Right lobe of liver (tissue), 6 donors: ENCODE data around the gene MXI1. TPM values are rescaled to one million over a fixed set of nuclear protein-coding genes. Genes with fewer than 3 reads are reported as not detected.
A peak's percentile ranks its signal among the peaks of the same experiment; 100 is the strongest.
"Not testable (repeated sequence)": the region's sequence is repeated elsewhere in the genome, so short reads cannot be mapped to it uniquely, and the experiment has no call there.

Experiments used
- ATAC-seq, 4 donors: fragments of 200-7000 bp; cut with Tn5 transposase; one replicate each; pipeline ENCODE4 v1.9.1; 2020; ENCODE audit warnings: mild to moderate bottlenecking in 4 of 4, moderate library complexity in 4 of 4
- DNase-seq, 3 donors: peaks; one replicate each; pipeline ENCODE4 v3.0.0-alpha.2; 2020
- H3K27ac ChIP-seq, 3 donors: fragments of 200-600 bp; one replicate each; pipeline ENCODE4 v1.8.0; 2022
- H3K27me3 ChIP-seq, 2 donors: fragments of 200-600 bp; one replicate each; pipeline ENCODE4 v1.8.0; 2022
- H3K36me3 ChIP-seq, 4 donors: fragments of 200-600 bp; sonication (generic) in 1 of 4; one replicate each; pipeline versions ENCODE4 v1.5.1 to v1.8.0; 2017 to 2022; ENCODE audit warnings: control low read depth in 1 of 4
- H3K4me1 ChIP-seq, 4 donors: fragments of 200-600 bp; sonication (generic) in 1 of 4; one replicate each; pipeline versions ENCODE4 v1.5.1 to v1.8.0; 2017 to 2022; ENCODE audit warnings: control low read depth in 1 of 4
- H3K4me3 ChIP-seq, 3 donors: fragments of 200-600 bp; one replicate each; pipeline ENCODE4 v1.8.0; 2022
- H3K9me3 ChIP-seq, 4 donors: fragments of 200-600 bp; sonication (generic) in 1 of 4; one replicate each; pipeline versions ENCODE4 v1.5.1 to v1.8.0; 2017 to 2022; ENCODE audit warnings: control low read depth in 1 of 4
- POLR2A ChIP-seq: fragments of 450-650 bp; IDR thresholded peaks from one replicate; pipeline ENCODE4 v1.6.1; 2017; ENCODE audit warnings: antibody characterized with exemption, mild to moderate bottlenecking
- WGBS: methylation state at CpG from one replicate; pipeline ENCODE4 v1.1.6; 2018; ENCODE audit warnings: low coverage, low lambda C conversion rate; ENCODE audit not compliant: insufficient coverage; ENCODE audit errors: missing lambda C conversion rate; 5-methylcytosine and 5-hydroxymethylcytosine counted together
- intact Hi-C, 2 donors: fragments of 100-400 bp; cut with DNase I; formaldehyde crosslinking; loops; one replicate each; pipeline versions ENCODE4 v1.11.2 to v1.14.1; 2022
- total RNA-seq, 6 experiments: library from RNA; depleted of rRNA in 2 of 6; stranded (reverse); fragments of >200 nt in 2 of 6; fragmentation: NEBNext Ultra II Directional in 3 of 6; extraction: Animal tissue kit (Norgen Biotek cat#: 25700) in 3 of 6; gene quantifications; one replicate each; pipeline versions ENCODE4 v1.1.0 to v1.2.4, GENCODE V29; 2016 to 2023
- TF ChIP-seq, protein P1 (sequence below), 4 donors: fragments of 200-600 bp in 3 of 4; fragments of 450-650 bp in 1 of 4; IDR thresholded peaks; one replicate each; pipeline versions ENCODE4 v1.5.1 to v1.8.0; 2016 to 2022; ENCODE audit warnings: antibody characterized with exemption in 4 of 4, mild to moderate bottlenecking in 2 of 4
- donor health status: DM: no; HTN: yes; CAD: no.
- donor health status: DM: no; HTN: no; CAD: no.
- donor health status: DM: no; HTN: no; CAD: no.
- donor health status: DM: no; HTN: yes; CAD: no.
- donor health status: DM: no; HTN: yes; CAD: no.

Gene MXI1
- total RNA-seq, 6 experiments from 2014 or later = 17.1 to 32.6 (median 26.5) TPM

- TF ChIP-seq POLR2A = no peak
- TF ChIP-seq, protein P1, sequence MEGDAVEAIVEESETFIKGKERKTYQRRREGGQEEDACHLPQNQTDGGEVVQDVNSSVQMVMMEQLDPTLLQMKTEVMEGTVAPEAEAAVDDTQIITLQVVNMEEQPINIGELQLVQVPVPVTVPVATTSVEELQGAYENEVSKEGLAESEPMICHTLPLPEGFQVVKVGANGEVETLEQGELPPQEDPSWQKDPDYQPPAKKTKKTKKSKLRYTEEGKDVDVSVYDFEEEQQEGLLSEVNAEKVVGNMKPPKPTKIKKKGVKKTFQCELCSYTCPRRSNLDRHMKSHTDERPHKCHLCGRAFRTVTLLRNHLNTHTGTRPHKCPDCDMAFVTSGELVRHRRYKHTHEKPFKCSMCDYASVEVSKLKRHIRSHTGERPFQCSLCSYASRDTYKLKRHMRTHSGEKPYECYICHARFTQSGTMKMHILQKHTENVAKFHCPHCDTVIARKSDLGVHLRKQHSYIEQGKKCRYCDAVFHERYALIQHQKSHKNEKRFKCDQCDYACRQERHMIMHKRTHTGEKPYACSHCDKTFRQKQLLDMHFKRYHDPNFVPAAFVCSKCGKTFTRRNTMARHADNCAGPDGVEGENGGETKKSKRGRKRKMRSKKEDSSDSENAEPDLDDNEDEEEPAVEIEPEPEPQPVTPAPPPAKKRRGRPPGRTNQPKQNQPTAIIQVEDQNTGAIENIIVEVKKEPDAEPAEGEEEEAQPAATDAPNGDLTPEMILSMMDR (IDR thresholded peaks at IDR 0.05) = no peak
- no peak overlapping the region for H3K4me3 ChIP-seq
- no peaks in the 10 kb centered on the region for H3K27me3 ChIP-seq
- no peaks in the 10 kb centered on the region for H3K36me3 ChIP-seq
- H3K4me1 ChIP-seq = peaks cover 0 to 26% (median 0%) of the 10 kb centered on the region in 4 donors
- no peaks in the 10 kb centered on the region for H3K9me3 ChIP-seq
- DNase-seq (no peak), ATAC-seq (no peak)
- H3K27ac ChIP-seq = no peak overlapping the region
- intact Hi-C loops = no loop called here
These were observed 32.5 kb downstream of the MXI1 start for GRCh38 chr10:110239892-110240291.

- Histone ChIP-seq H3K9me3 (no peaks in the 10 kb centered on the region), H3K4me1 (peaks cover 0 to 26% (median 0%) of the 10 kb centered on the region in 4 donors), H3K27me3 (no peaks in the 10 kb centered on the region), H3K4me3 (no peak overlapping the region), H3K36me3 (no peaks in the 10 kb centered on the region), H3K27ac (no peak overlapping the region)
- intact Hi-C loops = no loop called here
- DNase-seq = no peak
- 10% methylated on average over 3 of the region's 3 CpGs for WGBS
- peak; percentile 71 to 93 (median 78) for ATAC-seq
- no peak for TF ChIP-seq POLR2A
- TF ChIP-seq, protein P1 (IDR thresholded peaks at IDR 0.05) = no peak
These were observed 34.0 kb downstream of the MXI1 start for GRCh38 chr10:110241407-110241806.

GRCh38 chr10:110241841-110242240 is 34.4 kb downstream of the MXI1 start:
- Histone ChIP-seq H3K27ac (no peak overlapping the region), H3K9me3 (no peaks in the 10 kb centered on the region), H3K27me3 (no peaks in the 10 kb centered on the region), H3K4me1 (peaks cover 0 to 26% (median 0%) of the 10 kb centered on the region in 4 donors), H3K36me3 (no peaks in the 10 kb centered on the region), H3K4me3 (no peak overlapping the region)
- intact Hi-C loops = no loop called here
- no peak for TF ChIP-seq POLR2A
- TF ChIP-seq, protein P1 (IDR thresholded peaks at IDR 0.05) = no peak
- DNase-seq (no peak), ATAC-seq (peak in 2 of 4 donors; percentile 29 to 46)
- WGBS = 26% methylated on average over 2 of the region's 2 CpGs

DNA sequence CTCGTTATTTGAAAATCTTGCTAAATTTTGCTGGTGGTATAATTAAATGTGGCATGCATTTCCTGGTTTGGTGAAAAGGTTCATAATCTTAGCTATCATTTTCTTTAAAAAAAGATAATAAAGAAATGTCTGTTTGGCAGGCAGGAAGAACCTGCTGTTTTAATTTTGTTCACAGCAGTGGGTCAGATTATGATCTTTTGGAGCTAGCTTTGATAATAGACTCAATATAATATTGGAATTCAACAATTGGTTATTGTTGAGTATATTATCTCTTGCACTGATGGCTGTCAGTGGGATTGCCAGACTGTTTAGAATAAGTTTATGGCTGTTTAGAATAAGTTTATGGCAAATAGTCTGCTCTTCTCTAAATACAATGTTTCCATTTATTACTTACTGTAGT is 35.1 kb downstream of the MXI1 start:
- ATAC-seq = no peak
- no peaks in the 10 kb centered on the region for H3K27me3 ChIP-seq
- no peaks in the 10 kb centered on the region for H3K36me3 ChIP-seq
- H3K9me3 ChIP-seq = no peaks in the 10 kb centered on the region
- H3K4me3 ChIP-seq = no peak overlapping the region
- H3K27ac ChIP-seq = no peak overlapping the region
- H3K4me1 ChIP-seq = peaks cover 0 to 26% (median 0%) of the 10 kb centered on the region in 4 donors
- intact Hi-C loops = no loop called here
- no peak for DNase-seq
- WGBS = 95% methylated on average over 1 of the region's 1 CpG
- TF ChIP-seq, protein P1 (IDR thresholded peaks at IDR 0.05) = no peak
- no peak for TF ChIP-seq POLR2A

GRCh38 chr10:110244550-110244949 is 37.1 kb downstream of the MXI1 start:
- ATAC-seq (no peak), DNase-seq (no peak)
- intact Hi-C loops = no loop called here
- Histone ChIP-seq H3K27ac (no peak overlapping the region), H3K4me3 (no peak overlapping the region), H3K36me3 (no peaks in the 10 kb centered on the region), H3K4me1 (peaks cover 0 to 23% (median 0%) of the 10 kb centered on the region in 4 donors), H3K9me3 (no peaks in the 10 kb centered on the region), H3K27me3 (no peaks in the 10 kb centered on the region)
- TF ChIP-seq POLR2A = no peak
- TF ChIP-seq, protein P1 (IDR thresholded peaks at IDR 0.05) = no peak
- 95% methylated on average over 3 of the region's 3 CpGs for WGBS

DNA sequence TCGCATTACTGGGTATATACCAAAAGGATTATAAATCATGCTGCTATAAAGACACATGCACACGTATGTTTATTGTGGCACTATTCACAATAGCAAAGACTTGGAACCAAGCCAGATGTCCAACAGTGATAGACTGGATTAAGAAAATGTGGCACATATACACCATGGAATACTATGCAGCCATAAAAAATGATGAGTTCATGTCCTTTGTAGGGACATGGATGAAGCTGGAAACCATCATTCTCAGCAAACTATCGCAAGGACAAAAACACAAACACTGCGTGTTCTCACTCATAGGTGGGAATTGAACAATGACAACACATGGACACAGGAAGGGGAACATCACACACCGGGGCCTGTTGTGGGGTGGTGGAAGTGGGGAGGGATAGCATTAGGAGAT is 40.4 kb downstream of the MXI1 start:
- H3K4me3 ChIP-seq, H3K27me3 ChIP-seq, H3K4me1 ChIP-seq, H3K36me3 ChIP-seq, ATAC-seq, H3K9me3 ChIP-seq, H3K27ac ChIP-seq, DNase-seq, intact Hi-C loops: not testable (repeated sequence)
- WGBS = 78% methylated on average over 5 of the region's 5 CpGs

GRCh38 chr10:110249489-110249888 is 42.1 kb downstream of the MXI1 start:
- H3K27me3 ChIP-seq, H3K4me1 ChIP-seq, H3K4me3 ChIP-seq, DNase-seq, ATAC-seq, intact Hi-C loops, H3K36me3 ChIP-seq, H3K27ac ChIP-seq, H3K9me3 ChIP-seq: not testable (repeated sequence)
- 83% methylated on average over 1 of the region's 1 CpG for WGBS
